ENCODE results near the gene SAXO2. TPM values are rescaled to one million over a fixed set of nuclear protein-coding genes. Genes with fewer than 3 reads are reported as not detected.
"Not testable (repeated sequence)": the region's sequence is repeated elsewhere in the genome, so short reads cannot be mapped to it uniquely, and the experiment has no call there.

The SAXO2 gene, protein sequence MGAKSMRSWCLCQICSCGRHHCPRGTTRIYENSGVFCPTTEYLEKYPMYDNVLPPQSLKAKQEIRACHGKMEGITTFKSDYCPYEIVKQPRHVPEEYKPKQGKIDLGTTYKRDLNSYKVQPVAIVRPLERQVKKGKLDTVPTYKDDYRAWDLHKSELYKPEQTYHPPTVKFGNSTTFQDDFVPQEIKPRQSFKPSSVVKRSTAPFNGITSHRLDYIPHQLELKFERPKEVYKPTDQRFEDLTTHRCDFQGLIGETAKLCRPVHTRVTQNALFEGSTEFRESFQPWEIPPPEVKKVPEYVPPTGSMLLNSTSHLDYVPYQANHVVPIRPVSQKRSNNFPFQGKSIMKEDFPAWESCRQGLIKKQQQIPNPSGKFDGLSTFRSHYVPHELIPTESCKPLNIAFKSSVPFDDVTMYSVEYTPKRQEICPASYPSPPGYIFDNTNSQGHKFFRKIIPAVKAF
- 1 to 10 TPM; 4.4 to 6.9 TPM for total RNA-seq

DNA sequence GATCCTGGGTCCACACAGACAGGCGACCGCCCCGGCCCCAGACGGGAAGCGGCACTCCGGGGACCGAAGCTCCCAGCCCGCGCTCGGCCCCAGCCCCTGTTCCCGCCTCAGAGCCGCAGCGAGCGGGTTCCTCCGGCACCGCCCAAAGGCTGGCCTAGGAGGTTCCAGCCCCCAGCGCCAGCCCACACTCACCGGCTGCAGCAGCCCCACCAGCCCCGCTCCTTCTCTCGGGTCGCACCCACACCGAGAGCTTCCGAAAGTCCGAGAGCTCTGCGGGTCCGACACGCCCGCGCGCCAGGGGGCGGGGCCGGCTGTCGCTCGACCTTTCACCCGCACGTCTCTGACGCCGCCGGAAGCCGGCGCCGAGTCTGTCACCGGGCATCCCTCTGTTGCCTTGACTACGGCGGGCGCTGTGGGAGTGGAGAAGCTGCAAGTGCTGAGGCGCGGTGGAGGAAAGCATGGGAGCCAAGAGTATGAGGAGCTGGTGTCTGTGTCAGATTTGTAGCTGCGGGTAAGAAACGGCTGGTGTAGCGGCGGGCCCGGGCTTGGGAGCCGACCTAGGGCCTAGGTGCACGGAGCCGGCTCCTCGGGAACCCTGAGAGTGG lies at the start of gene SAXO2, which contains the start of gene EFL1:
Gene SAXO2 (plus strand): TSS at position 397 of the 605 bp plus-strand sequence. CDS start 62 bp downstream, at position 459.
Gene EFL1 (minus strand): TSS at position 313 of the 605 bp plus-strand sequence. CDS start 956 bp downstream, outside the sequence.
- CTCF ChIA-PET: interaction anchor here (1.1 kb wide), 1 partner anchor 22 kb away, joined by 3 read pairs; no protein-coding TSS in a partner anchor
- intact Hi-C loops (cut with DNase I, micrococcal nuclease): loop anchor here (1.0 to 5.0 kb wide), 6 partner anchors 24 to 970 kb away; partner anchors contain the start of genes BTBD1 (in 1 of the 2) and MEX3B (in 1 of the 2)
- DNase-seq (peak; percentile 94), ATAC-seq (peak; percentile 91)
- no peaks in the 10 kb centered on the region for H3K9me3 Mint-ChIP-seq (ENCODE audit: low read depth)
- peak within 1 kb of the TSS; percentile 91 for H3K27ac Mint-ChIP-seq
- H3K4me1 Mint-ChIP-seq: peaks cover 33% of the 10 kb centered on the region
- no peaks in the 10 kb centered on the region for H3K27me3 Mint-ChIP-seq
- POLR2A ChIA-PET: interaction anchor here (1.2 kb wide), 1 partner anchor 939 kb away, joined by 5 read pairs; the partner anchor contains the start of gene STARD5
- peaks cover 21% of the 10 kb centered on the region for H3K36me3 Mint-ChIP-seq (ENCODE audit: low read depth)
- H3K4me3 Mint-ChIP-seq: peak within 1 kb of the TSS; percentile 89

DNA sequence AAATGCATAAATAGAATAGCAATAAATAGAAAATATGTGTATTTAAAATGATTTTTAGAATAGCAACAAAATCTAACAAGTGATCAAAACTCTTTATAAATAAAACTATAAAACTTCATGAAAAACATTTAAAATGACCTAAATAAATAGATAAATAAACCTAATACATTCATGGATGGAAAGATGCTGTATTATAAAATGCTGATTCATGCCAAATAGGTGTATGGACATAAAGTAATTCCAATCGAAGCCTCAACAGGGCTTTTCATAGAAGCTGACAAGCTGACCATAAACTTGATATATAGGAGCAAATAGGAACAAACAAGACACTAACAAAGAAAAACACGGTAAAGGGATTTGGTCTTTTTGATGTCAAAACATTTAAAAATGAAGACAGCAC lies 46.5 kb upstream of the SAXO2 start:
- CTCF ChIA-PET; DNase-seq; H3K27ac Mint-ChIP-seq; H3K4me3 Mint-ChIP-seq; H3K9me3 Mint-ChIP-seq (ENCODE audit: low read depth); H3K27me3 Mint-ChIP-seq; H3K4me1 Mint-ChIP-seq; ATAC-seq; intact Hi-C loops (cut with DNase I, micrococcal nuclease): not testable (repeated sequence)
- POLR2A ChIA-PET: interaction anchor here (0.5 kb wide), 1 partner anchor 1323 kb away, joined by 9 read pairs; no protein-coding TSS in a partner anchor
- peaks cover 27% of the 10 kb centered on the region for H3K36me3 Mint-ChIP-seq (ENCODE audit: low read depth)

DNA sequence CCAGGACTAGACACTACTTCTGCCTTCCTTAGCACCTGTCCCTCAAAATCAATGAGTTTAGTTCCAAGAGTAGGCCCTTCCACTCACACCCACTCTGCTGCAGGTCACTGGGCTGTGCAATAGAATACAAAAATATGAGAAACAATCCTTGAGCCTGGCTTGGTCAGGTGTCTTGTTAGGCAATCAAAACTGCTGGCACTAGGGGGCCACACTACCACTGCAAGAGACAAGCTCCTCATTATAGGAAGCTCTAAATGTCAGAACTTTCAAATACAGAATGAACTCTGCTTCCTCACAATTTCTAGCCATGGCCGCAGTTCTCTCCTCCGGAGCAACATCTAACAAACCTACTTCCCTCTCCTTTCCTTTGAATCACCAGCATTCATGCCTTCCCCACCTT lies 41.1 kb upstream of the SAXO2 start:
- POLR2A ChIA-PET; H3K27me3 Mint-ChIP-seq; intact Hi-C loops (cut with DNase I, micrococcal nuclease); CTCF ChIA-PET; H3K9me3 Mint-ChIP-seq (ENCODE audit: low read depth); ATAC-seq; H3K27ac Mint-ChIP-seq; H3K4me1 Mint-ChIP-seq; H3K4me3 Mint-ChIP-seq: not testable (repeated sequence)
- H3K36me3 Mint-ChIP-seq (ENCODE audit: low read depth): peaks cover 20% of the 10 kb centered on the region
- DNase-seq: peak; percentile 42

DNA sequence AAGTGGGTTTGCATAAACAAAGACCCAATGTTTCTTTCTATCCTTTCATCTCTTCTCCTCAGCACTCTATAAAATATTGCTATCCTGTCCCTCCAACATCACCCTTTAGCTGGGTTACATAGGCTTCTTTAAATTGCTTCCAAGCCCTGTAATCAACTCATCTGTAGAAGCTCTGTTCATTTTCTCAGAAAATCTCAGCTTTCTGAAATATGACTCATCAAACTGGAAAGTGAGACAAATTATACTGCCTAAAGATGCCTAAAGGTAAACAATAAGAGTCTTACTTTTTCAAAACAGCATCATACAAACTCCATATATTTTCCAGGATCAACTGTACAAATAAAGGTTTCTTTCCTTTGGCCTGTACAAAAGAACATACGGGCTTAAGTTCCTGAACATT lies 33.9 kb upstream of the SAXO2 start:
- ChIA-PET CTCF (interaction anchor here (0.8 kb wide), 1 partner anchor 31 kb away, joined by 3 read pairs; no protein-coding TSS in a partner anchor), POLR2A (no interaction called here)
- DNase-seq (no peak), ATAC-seq (peak; percentile 47)
- intact Hi-C loops (cut with DNase I, micrococcal nuclease): no loop called here
- H3K4me3 Mint-ChIP-seq: no peak overlapping the region
- no peak overlapping the region for H3K27ac Mint-ChIP-seq
- H3K36me3 Mint-ChIP-seq (ENCODE audit: low read depth): peaks cover 35% of the 10 kb centered on the region
- peaks cover 5% of the 10 kb centered on the region for H3K4me1 Mint-ChIP-seq
- H3K27me3 Mint-ChIP-seq: no peaks in the 10 kb centered on the region
- H3K9me3 Mint-ChIP-seq (ENCODE audit: low read depth): no peaks in the 10 kb centered on the region

DNA sequence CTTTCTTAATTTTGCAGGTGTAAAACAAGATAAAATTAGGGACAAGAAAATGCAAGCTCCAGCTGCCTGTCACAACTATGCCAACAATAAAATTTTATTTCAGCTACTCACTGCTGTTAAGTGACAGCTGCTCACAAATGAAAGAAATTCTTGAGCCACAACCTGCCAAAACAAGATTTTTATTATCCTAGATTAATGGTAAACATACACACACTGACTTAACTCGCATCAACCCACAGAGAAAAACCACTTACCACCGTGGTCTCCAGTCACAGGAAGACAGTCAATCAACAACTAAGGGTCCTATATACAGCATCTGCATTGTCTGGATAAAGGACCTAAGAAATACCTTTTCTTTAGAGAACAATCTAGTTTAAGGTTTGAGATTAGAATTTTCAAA lies 31.4 kb upstream of the SAXO2 start:
- intact Hi-C loops (cut with DNase I, micrococcal nuclease): no loop called here
- ATAC-seq (no peak), DNase-seq (no peak)
- H3K4me3 Mint-ChIP-seq: no peak overlapping the region
- H3K9me3 Mint-ChIP-seq (ENCODE audit: low read depth): no peaks in the 10 kb centered on the region
- no peak overlapping the region for H3K27ac Mint-ChIP-seq
- CTCF ChIA-PET: no interaction called here
- POLR2A ChIA-PET: no interaction called here
- no peaks in the 10 kb centered on the region for H3K27me3 Mint-ChIP-seq
- H3K4me1 Mint-ChIP-seq: peaks cover 5% of the 10 kb centered on the region
- peaks cover 33% of the 10 kb centered on the region for H3K36me3 Mint-ChIP-seq (ENCODE audit: low read depth)

DNA sequence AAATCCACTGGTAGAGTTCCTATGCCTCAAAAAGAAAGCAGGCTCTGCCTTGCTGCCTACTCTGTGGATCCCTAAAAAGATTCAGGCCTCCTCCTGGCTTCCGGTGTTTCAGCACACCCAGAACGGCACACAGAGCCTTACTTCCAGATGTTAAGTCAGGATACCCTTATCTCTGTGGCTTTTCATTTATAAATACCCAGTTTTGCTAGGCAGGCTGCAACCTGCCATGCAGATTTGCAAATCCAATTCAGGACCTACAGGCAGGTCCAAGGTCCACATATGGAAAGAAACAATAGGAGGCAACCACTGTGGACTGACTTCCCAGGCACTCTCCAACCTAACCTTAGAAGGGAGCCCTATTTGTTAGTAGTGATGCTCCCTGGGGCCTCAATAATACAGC lies 30.8 kb upstream of the SAXO2 start:
- POLR2A ChIA-PET: no interaction called here
- Mint-ChIP-seq H3K27me3 (no peaks in the 10 kb centered on the region), H3K36me3 (ENCODE audit: low read depth) (peaks cover 30% of the 10 kb centered on the region), H3K27ac (no peak overlapping the region), H3K9me3 (ENCODE audit: low read depth) (no peaks in the 10 kb centered on the region), H3K4me3 (no peak overlapping the region), H3K4me1 (peaks cover 5% of the 10 kb centered on the region)
- CTCF ChIA-PET: no interaction called here
- no peak for ATAC-seq
- intact Hi-C loops (cut with DNase I, micrococcal nuclease): no loop called here
- no peak for DNase-seq

DNA sequence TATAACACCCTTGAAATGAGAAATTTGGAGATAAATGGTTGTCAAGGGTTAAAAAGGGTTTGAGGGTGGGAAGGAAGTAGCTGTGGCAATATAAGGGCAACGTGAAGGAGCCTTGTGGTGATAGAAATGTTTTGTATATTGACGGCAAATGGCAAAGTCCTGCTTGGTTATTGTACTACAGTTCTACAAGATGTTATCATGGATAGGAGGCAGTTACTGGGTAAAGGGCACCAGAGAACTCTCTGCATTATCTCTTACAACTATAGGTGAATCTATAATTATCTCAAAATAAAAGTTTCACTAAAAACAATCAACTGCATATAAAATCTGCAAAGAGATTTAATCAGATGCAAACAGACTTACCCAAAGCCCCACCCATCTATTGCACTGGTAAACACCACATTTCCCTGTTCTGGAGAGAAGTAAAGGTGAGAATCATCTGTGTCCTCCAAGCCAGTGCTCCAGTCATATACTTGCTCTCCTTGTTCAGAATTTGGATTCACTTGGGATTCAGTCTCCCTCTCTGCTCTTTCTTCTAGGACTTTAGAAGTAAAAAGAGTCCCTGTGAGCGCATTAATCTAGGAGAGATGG lies 24.6 kb upstream of the SAXO2 start:
- peaks cover 35% of the 10 kb centered on the region for H3K36me3 Mint-ChIP-seq (ENCODE audit: low read depth)
- H3K4me1 Mint-ChIP-seq; H3K4me3 Mint-ChIP-seq; DNase-seq; H3K27me3 Mint-ChIP-seq; H3K27ac Mint-ChIP-seq; ATAC-seq; POLR2A ChIA-PET; intact Hi-C loops (cut with DNase I, micrococcal nuclease); H3K9me3 Mint-ChIP-seq (ENCODE audit: low read depth); CTCF ChIA-PET: not testable (repeated sequence)

DNA sequence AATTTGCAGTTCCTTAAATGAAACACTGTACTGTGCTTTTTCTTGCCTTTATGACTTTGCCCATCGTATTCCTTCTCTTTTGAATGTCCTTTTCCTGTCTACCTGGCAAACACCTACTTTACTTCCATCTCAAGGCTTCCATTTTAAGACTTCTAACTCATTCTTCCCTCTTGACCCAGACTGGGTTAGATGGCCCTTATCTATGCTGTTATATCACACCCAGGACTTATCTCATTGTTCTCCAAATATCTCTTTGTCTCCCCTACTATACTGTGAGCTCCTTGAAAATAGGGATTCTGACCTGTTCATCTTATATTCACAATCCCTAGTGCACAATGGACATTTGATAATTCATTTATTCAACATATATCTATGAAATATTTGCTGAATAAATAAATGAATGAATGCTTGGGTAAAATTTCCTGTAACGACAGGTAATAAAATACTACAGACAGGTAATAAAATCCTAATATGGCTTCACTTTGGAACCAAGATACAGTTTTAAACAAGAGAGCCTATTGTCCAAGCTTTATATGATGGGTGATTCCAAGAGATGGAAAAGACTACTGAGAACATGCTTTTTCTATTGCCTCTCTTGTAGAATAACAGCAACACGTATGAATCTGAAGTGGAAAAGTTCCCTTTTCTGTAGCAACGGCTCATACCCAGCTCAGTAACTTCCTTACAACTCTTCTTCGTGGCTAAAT lies 22.8 kb upstream of the SAXO2 start:
- H3K9me3 Mint-ChIP-seq (ENCODE audit: low read depth): no peaks in the 10 kb centered on the region
- ChIA-PET POLR2A (no interaction called here), CTCF (interaction anchor here (0.7 kb wide), 1 partner anchor 392 kb away, joined by 3 read pairs; no protein-coding TSS in a partner anchor)
- H3K36me3 Mint-ChIP-seq (ENCODE audit: low read depth): peaks cover 37% of the 10 kb centered on the region
- no peak overlapping the region for H3K27ac Mint-ChIP-seq
- ATAC-seq (no peak), DNase-seq (no peak)
- intact Hi-C loops (cut with DNase I, micrococcal nuclease): no loop called here
- no peaks in the 10 kb centered on the region for H3K27me3 Mint-ChIP-seq
- H3K4me3 Mint-ChIP-seq: no peak overlapping the region
- peaks cover 5% of the 10 kb centered on the region for H3K4me1 Mint-ChIP-seq

DNA sequence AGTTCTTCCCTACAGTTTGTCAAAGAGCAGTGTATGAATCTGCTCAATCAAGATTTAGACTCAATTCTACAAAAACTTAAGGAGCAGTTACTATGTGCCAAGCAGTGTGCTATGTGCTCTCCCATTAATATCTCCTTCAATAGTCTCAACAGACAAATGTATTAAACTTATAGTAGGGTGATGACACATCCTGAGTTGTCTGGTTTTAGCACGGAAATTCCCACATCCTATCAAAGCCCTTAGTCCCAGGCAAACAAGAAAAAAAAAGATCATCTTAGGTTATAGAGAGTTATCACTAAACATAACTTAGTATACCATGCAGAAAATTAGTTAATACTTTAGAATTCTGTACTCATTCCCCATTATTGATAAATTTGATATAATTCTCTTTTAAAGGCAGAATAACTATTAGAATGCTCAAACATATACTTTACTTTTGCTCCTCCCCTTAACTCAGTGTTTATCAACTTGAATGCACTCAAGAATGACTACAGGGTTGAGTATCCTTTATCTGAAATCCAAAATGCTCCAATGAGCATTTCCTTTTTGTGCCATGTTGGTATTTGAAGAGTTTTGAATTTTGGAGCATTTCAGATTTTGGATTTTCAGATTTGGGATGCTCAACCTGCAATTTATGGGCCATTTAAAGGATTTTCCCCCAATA lies 20.6 kb upstream of the SAXO2 start:
- CTCF ChIA-PET; H3K9me3 Mint-ChIP-seq (ENCODE audit: low read depth); POLR2A ChIA-PET; intact Hi-C loops (cut with DNase I, micrococcal nuclease); DNase-seq; H3K27me3 Mint-ChIP-seq; ATAC-seq; H3K4me1 Mint-ChIP-seq; H3K4me3 Mint-ChIP-seq: not testable (repeated sequence)
- Mint-ChIP-seq H3K27ac (peak overlapping the region; percentile 14), H3K36me3 (ENCODE audit: low read depth) (peaks cover 37% of the 10 kb centered on the region)

DNA sequence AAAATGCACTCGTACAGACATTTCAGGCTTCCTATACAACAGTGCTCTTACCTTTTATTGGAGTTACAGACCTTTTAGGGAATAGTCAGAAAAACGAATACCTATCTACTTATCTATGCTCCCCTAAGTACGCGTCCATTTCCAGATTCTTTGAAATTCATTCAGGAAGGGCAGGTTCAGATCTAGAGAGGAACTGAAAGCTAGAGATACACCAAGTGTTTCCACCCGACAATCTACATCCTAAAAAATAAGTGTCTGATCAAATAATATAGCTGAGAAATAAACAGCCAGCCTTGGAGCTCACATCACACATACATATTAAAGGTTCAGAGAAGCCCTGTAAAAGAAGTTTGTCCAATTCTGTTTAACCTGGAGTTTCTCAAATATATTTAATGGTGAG lies 19.0 kb upstream of the SAXO2 start:
- intact Hi-C loops (cut with DNase I, micrococcal nuclease); H3K9me3 Mint-ChIP-seq (ENCODE audit: low read depth); H3K27me3 Mint-ChIP-seq; H3K4me1 Mint-ChIP-seq; CTCF ChIA-PET; ATAC-seq; DNase-seq; H3K4me3 Mint-ChIP-seq; H3K27ac Mint-ChIP-seq: not testable (repeated sequence)
- POLR2A ChIA-PET: interaction anchor here (0.6 kb wide), 1 partner anchor 20 kb away, joined by 4 read pairs; no protein-coding TSS in a partner anchor
- H3K36me3 Mint-ChIP-seq (ENCODE audit: low read depth): peaks cover 34% of the 10 kb centered on the region

DNA sequence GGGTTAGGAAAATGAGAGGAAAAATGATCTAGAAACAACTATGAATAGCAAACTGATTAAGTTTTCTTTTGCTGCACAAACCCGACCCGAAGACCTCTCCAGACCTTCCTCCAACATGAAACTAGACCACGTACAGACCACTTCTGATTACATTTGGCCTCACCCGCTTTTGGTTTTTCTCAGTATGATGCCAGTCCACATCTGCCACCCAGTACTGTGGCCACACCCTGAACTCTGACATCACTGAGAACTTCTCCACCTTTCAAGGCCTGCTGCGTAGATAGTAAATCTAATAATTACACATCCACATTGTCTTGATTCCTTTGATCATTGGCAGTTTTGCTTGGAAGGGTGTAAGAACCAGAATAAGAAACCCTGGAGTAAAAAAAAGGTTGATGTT lies 16.7 kb upstream of the SAXO2 start:
- H3K4me3 Mint-ChIP-seq; POLR2A ChIA-PET; H3K9me3 Mint-ChIP-seq (ENCODE audit: low read depth); intact Hi-C loops (cut with DNase I, micrococcal nuclease); DNase-seq; H3K4me1 Mint-ChIP-seq; ATAC-seq; CTCF ChIA-PET; H3K27ac Mint-ChIP-seq; H3K27me3 Mint-ChIP-seq: not testable (repeated sequence)
- peaks cover 20% of the 10 kb centered on the region for H3K36me3 Mint-ChIP-seq (ENCODE audit: low read depth)
